Chondrocyte (in vitro differentiated cells): ENCODE measurements around the gene SLC25A48. TPM values are rescaled to one million over a fixed set of nuclear protein-coding genes. Genes with fewer than 3 reads are reported as not detected.

Experiments
- DNase-seq: peaks from one replicate; pipeline ENCODE4 v3.0.0; 2021; ENCODE audit warnings: mixed read lengths, low spot score
- H3K27ac Mint-ChIP-seq: one replicate; pipeline ENCODE4 v1.8.0; 2021; ENCODE audit warnings: mild to moderate bottlenecking, moderate library complexity, mixed read lengths; ENCODE audit not compliant: unreplicated experiment
- H3K27me3 Mint-ChIP-seq: 2 replicates; pipeline ENCODE4 v1.8.0; 2021; ENCODE audit warnings: low read depth, mixed read lengths
- H3K36me3 Mint-ChIP-seq: 2 replicates; pipeline ENCODE4 v1.8.0; 2021; ENCODE audit warnings: low read depth, mixed read lengths
- H3K4me1 Mint-ChIP-seq: 2 replicates; pipeline ENCODE4 v1.8.0; 2021; ENCODE audit warnings: low read depth, mild to moderate bottlenecking, mixed read lengths
- H3K4me3 Mint-ChIP-seq: one replicate; pipeline ENCODE4 v1.8.0; 2021; ENCODE audit warnings: mild to moderate bottlenecking, moderate library complexity, mixed read lengths; ENCODE audit not compliant: unreplicated experiment
- H3K9me3 Mint-ChIP-seq: 2 replicates; pipeline ENCODE4 v1.8.0; 2021; ENCODE audit warnings: low read depth, mixed read lengths
- CTCF ChIP-seq: fragments of 200-600 bp; sonication (generic); IDR thresholded peaks from 2 replicates; pipeline ENCODE4 v1.5.0; 2021; ENCODE audit warnings: antibody characterized with exemption, mild to moderate bottlenecking, moderate library complexity
- total RNA-seq: library from RNA; stranded (reverse); gene quantifications from 3 replicates; pipeline ENCODE4 v1.2.1, GENCODE V29; 2021

Gene SLC25A48
- total RNA-seq, 1 donor from 2014 or later = not detected

- TF ChIP-seq CTCF = no peak
- Mint-ChIP-seq H3K27me3 (peaks cover 53% of the 10 kb centered on the region), H3K4me3 (no peak overlapping the region), H3K4me1 (no peaks in the 10 kb centered on the region), H3K36me3 (no peaks in the 10 kb centered on the region), H3K9me3 (no peaks in the 10 kb centered on the region), H3K27ac (no peak overlapping the region)
- DNase-seq = no peak
Observed at GRCh38 chr5:135822959-135823358, 11.5 kb upstream of the SLC25A48 start.

- TF ChIP-seq CTCF = no peak
- no peak overlapping the region for H3K27ac Mint-ChIP-seq
- H3K36me3 Mint-ChIP-seq = no peaks in the 10 kb centered on the region
- DNase-seq = no peak
- no peak overlapping the region for H3K4me3 Mint-ChIP-seq
- no peaks in the 10 kb centered on the region for H3K9me3 Mint-ChIP-seq
- H3K27me3 Mint-ChIP-seq = peaks cover 48% of the 10 kb centered on the region
- H3K4me1 Mint-ChIP-seq = no peaks in the 10 kb centered on the region
Observed at GRCh38 chr5:135823881-135824280, 10.6 kb upstream of the SLC25A48 start.

- no peak for DNase-seq
- Mint-ChIP-seq H3K4me3 (no peak overlapping the region), H3K27me3 (peaks cover 45% of the 10 kb centered on the region), H3K9me3 (no peaks in the 10 kb centered on the region), H3K27ac (no peak overlapping the region), H3K36me3 (no peaks in the 10 kb centered on the region), H3K4me1 (no peaks in the 10 kb centered on the region)
- TF ChIP-seq CTCF = no peak
Observed at GRCh38 chr5:135824541-135825041, 9.9 kb upstream of the SLC25A48 start.

- H3K27ac Mint-ChIP-seq = no peak overlapping the region
- no peak for TF ChIP-seq CTCF
- H3K27me3 Mint-ChIP-seq = peaks cover 47% of the 10 kb centered on the region
- H3K4me1 Mint-ChIP-seq = no peaks in the 10 kb centered on the region
- H3K4me3 Mint-ChIP-seq = no peak overlapping the region
- H3K9me3 Mint-ChIP-seq = no peaks in the 10 kb centered on the region
- H3K36me3 Mint-ChIP-seq = no peaks in the 10 kb centered on the region
- DNase-seq = no peak
Observed at GRCh38 chr5:135825373-135826220, 8.9 kb upstream of the SLC25A48 start.

GRCh38 chr5:135826221-135826525 lies 8.3 kb upstream of the SLC25A48 start:
- Mint-ChIP-seq H3K4me3 (no peak overlapping the region), H3K36me3 (no peaks in the 10 kb centered on the region), H3K27me3 (peaks cover 47% of the 10 kb centered on the region), H3K4me1 (no peaks in the 10 kb centered on the region), H3K9me3 (no peaks in the 10 kb centered on the region), H3K27ac (no peak overlapping the region)
- DNase-seq = no peak
- no peak for TF ChIP-seq CTCF
